Measurements from ENCODE around the gene CFAP77.

The CFAP77 gene

DNA sequence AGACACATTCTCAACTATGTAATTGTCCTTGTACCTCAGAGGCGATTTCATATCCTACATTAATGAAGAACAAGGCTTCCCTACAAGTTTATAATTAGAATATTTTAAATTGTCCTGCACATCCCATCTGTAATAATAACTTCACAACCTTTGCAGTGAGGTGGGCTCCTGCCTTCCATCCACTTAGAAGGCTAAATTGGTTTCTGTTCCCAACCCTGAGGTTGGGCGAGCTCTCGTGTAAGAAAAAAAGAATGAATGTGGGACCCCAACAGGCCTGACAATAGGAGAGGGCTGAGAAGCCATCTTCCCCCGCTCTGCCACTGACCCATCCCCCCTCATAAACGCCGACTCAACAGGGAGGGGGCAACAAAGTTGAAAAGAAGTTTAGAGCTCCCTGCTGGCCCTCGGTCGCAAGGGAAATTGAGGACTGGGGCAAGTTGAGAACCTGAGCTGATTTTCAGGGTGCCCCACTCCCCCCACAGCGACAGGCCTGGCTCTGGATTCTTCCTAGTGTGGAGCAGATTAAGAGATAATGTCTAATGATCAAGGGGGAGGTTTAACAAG lies 181.8 kb downstream of the CFAP77 start:
- ATAC-seq, result no peak
- TF ChIP-seq BACH2 (CRISPR knock-in tag; IDR thresholded peaks at IDR 0.05; ENCODE audit: borderline replicate concordance) (no peak), RARB (CRISPR knock-in tag; IDR thresholded peaks at IDR 0.05) (no peak), ZC3H10 (CRISPR knock-in tag; IDR thresholded peaks at IDR 0.05) (no peak), ESRRG (CRISPR knock-in tag; IDR thresholded peaks at IDR 0.05) (no peak), CSDC2 (CRISPR knock-in tag; IDR thresholded peaks at IDR 0.05) (no peak), GLIS3 (CRISPR knock-in tag; IDR thresholded peaks at IDR 0.05) (no peak), ZFP3 (CRISPR knock-in tag; IDR thresholded peaks at IDR 0.05) (no peak), ARNTL (CRISPR knock-in tag; IDR thresholded peaks at IDR 0.05; ENCODE audit: borderline replicate concordance, low read depth) (no peak), OSR1 (CRISPR knock-in tag; IDR thresholded peaks at IDR 0.05) (no peak), ZNF565 (CRISPR knock-in tag; conservative IDR thresholded peaks at IDR 0.05; ENCODE audit: low read depth) (no peak), ZNF70 (CRISPR knock-in tag; IDR thresholded peaks at IDR 0.05) (no peak)
- TF ChIP-seq, protein P1, sequence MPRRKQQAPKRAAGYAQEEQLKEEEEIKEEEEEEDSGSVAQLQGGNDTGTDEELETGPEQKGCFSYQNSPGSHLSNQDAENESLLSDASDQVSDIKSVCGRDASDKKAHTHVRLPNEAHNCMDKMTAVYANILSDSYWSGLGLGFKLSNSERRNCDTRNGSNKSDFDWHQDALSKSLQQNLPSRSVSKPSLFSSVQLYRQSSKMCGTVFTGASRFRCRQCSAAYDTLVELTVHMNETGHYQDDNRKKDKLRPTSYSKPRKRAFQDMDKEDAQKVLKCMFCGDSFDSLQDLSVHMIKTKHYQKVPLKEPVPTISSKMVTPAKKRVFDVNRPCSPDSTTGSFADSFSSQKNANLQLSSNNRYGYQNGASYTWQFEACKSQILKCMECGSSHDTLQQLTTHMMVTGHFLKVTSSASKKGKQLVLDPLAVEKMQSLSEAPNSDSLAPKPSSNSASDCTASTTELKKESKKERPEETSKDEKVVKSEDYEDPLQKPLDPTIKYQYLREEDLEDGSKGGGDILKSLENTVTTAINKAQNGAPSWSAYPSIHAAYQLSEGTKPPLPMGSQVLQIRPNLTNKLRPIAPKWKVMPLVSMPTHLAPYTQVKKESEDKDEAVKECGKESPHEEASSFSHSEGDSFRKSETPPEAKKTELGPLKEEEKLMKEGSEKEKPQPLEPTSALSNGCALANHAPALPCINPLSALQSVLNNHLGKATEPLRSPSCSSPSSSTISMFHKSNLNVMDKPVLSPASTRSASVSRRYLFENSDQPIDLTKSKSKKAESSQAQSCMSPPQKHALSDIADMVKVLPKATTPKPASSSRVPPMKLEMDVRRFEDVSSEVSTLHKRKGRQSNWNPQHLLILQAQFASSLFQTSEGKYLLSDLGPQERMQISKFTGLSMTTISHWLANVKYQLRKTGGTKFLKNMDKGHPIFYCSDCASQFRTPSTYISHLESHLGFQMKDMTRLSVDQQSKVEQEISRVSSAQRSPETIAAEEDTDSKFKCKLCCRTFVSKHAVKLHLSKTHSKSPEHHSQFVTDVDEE (CRISPR knock-in tag; IDR thresholded peaks at IDR 0.05), result no peak
- TF ChIP-seq, protein P2, sequence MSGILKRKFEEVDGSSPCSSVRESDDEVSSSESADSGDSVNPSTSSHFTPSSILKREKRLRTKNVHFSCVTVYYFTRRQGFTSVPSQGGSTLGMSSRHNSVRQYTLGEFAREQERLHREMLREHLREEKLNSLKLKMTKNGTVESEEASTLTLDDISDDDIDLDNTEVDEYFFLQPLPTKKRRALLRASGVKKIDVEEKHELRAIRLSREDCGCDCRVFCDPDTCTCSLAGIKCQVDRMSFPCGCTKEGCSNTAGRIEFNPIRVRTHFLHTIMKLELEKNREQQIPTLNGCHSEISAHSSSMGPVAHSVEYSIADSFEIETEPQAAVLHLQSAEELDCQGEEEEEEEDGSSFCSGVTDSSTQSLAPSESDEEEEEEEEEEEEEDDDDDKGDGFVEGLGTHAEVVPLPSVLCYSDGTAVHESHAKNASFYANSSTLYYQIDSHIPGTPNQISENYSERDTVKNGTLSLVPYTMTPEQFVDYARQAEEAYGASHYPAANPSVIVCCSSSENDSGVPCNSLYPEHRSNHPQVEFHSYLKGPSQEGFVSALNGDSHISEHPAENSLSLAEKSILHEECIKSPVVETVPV (CRISPR knock-in tag; IDR thresholded peaks at IDR 0.05), result no peak

DNA sequence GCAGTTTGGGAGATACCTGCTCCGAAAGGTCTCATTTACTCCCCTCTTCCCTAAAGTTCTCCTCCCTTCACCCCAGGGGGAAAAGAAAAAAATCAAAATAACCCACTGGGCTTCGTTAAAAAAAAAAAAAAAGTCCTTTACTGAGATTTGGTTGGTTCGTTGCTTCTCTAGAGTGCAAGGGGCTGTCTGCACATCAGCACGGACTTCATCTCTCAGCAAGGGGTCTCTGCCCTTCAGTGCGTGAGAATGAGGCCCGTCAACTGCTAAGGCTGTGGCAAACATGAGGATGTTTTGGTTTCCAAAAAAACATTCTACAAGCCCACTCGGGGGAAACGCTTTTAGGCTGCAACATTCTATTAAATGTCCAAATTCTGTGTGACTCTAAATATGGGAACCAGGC lies 182.4 kb downstream of the CFAP77 start:
- ATAC-seq, result no peak

DNA sequence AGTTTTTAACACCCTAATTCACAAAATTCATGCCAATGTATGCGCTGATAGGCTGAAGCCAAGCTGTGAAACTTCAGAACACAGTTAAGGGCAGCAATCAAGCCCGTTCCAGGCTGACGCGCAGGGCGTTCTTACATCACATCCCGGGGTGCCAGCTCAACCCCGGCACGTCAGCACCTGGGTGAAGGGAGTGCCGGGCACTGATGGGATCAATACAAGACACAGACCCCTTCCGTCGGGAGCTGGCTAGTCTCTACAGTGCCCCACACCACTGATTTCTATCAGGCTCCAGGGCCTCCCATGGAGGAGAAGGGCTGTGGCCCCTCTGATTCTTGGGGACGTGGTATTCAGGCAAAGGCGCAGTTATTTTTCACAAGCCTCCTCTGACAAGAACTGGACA lies 184.4 kb downstream of the CFAP77 start:
- no peak for ATAC-seq

More for the DNA sequence above, 182.4 kb downstream of the CFAP77 start:
- no peak for TF ChIP-seq BACH2 (CRISPR knock-in tag; IDR thresholded peaks at IDR 0.05; ENCODE audit: borderline replicate concordance)

DNA sequence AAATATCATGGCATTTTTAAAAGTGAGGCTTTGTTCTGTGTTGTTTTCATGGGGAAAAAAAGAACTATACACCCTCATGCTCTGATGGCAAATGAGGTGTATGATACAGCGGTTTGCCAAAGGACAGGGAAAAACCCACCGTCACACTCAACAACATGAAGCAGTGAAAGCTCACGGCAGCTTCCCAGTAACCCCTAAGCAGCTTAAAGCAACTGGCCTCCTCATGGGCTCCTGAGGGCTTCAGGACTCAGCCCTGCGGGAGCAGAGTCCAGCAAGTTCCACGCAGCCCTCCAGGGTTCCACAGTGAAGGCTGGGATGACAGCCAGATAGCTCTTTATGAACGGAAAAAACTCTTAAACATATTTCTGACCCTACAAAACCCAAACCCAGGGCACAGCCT lies 185.3 kb downstream of the CFAP77 start:
- TF ChIP-seq ZC3H10 (CRISPR knock-in tag; IDR thresholded peaks at IDR 0.05) (no peak), ZNF8 (CRISPR knock-in tag; IDR thresholded peaks at IDR 0.05) (no peak), OSR1 (CRISPR knock-in tag; IDR thresholded peaks at IDR 0.05) (no peak)
- TF ChIP-seq, protein P2 (CRISPR knock-in tag; IDR thresholded peaks at IDR 0.05), result no peak

More for the DNA sequence above, 184.4 kb downstream of the CFAP77 start:
- TF ChIP-seq RARB (CRISPR knock-in tag; IDR thresholded peaks at IDR 0.05), result no peak
- TF ChIP-seq GLIS3 (CRISPR knock-in tag; IDR thresholded peaks at IDR 0.05), result no peak
- no peak for TF ChIP-seq CSDC2 (CRISPR knock-in tag; IDR thresholded peaks at IDR 0.05)
- TF ChIP-seq ZNF565 (CRISPR knock-in tag; conservative IDR thresholded peaks at IDR 0.05; ENCODE audit: low read depth), result no peak
- TF ChIP-seq, protein P3, sequence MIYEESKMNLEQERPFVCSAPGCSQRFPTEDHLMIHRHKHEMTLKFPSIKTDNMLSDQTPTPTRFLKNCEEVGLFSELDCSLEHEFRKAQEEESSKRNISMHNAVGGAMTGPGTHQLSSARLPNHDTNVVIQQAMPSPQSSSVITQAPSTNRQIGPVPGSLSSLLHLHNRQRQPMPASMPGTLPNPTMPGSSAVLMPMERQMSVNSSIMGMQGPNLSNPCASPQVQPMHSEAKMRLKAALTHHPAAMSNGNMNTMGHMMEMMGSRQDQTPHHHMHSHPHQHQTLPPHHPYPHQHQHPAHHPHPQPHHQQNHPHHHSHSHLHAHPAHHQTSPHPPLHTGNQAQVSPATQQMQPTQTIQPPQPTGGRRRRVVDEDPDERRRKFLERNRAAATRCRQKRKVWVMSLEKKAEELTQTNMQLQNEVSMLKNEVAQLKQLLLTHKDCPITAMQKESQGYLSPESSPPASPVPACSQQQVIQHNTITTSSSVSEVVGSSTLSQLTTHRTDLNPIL (CRISPR knock-in tag; IDR thresholded peaks at IDR 0.05; ENCODE audit: low read depth), result no peak
- TF ChIP-seq PPARA (CRISPR knock-in tag; IDR thresholded peaks at IDR 0.05; ENCODE audit: borderline replicate concordance), result no peak
- TF ChIP-seq ZC3H10 (CRISPR knock-in tag; IDR thresholded peaks at IDR 0.05), result no peak
- TF ChIP-seq TCF4 (CRISPR knock-in tag; IDR thresholded peaks at IDR 0.05; ENCODE audit: borderline replicate concordance), result no peak
- no peak for TF ChIP-seq ARNTL (CRISPR knock-in tag; IDR thresholded peaks at IDR 0.05; ENCODE audit: borderline replicate concordance, low read depth)
- TF ChIP-seq ZNF8 (CRISPR knock-in tag; IDR thresholded peaks at IDR 0.05), result no peak
- no peak for TF ChIP-seq ZFP3 (CRISPR knock-in tag; IDR thresholded peaks at IDR 0.05)

DNA sequence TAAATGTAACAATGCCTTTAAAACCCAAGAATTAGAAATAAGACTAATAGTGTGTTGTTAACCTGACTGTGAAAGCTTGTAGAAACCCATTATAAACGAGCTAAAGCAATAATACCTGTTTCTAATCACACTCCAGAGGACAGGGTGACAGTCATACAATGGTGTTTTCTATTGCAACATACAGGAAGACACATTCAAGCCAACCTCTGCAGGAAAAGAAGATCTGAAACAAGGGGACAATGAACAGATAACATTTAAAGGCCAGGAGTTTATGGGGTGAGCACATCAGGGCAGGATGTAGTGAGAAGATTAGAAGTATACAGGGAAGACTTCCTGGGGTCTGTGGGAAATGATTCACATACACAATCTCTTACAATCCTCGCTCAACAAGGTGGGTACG lies 186.2 kb downstream of the CFAP77 start:
- TF ChIP-seq, protein P4, sequence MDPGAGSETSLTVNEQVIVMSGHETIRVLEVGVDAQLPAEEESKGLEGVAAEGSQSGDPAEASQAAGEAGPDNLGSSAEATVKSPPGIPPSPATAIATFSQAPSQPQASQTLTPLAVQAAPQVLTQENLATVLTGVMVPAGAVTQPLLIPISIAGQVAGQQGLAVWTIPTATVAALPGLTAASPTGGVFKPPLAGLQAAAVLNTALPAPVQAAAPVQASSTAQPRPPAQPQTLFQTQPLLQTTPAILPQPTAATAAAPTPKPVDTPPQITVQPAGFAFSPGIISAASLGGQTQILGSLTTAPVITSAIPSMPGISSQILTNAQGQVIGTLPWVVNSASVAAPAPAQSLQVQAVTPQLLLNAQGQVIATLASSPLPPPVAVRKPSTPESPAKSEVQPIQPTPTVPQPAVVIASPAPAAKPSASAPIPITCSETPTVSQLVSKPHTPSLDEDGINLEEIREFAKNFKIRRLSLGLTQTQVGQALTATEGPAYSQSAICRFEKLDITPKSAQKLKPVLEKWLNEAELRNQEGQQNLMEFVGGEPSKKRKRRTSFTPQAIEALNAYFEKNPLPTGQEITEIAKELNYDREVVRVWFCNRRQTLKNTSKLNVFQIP (CRISPR knock-in tag; IDR thresholded peaks at IDR 0.05; ENCODE audit: borderline replicate concordance, low read depth), result no peak
- TF ChIP-seq TCF4 (CRISPR knock-in tag; IDR thresholded peaks at IDR 0.05; ENCODE audit: borderline replicate concordance), result no peak
- no peak for TF ChIP-seq ESRRG (CRISPR knock-in tag; IDR thresholded peaks at IDR 0.05)
- no peak for TF ChIP-seq ARNTL (CRISPR knock-in tag; IDR thresholded peaks at IDR 0.05; ENCODE audit: borderline replicate concordance, low read depth)
- no peak for TF ChIP-seq RARB (CRISPR knock-in tag; IDR thresholded peaks at IDR 0.05)
- TF ChIP-seq ZFP30 (CRISPR knock-in tag; IDR thresholded peaks at IDR 0.05), result no peak
- no peak for TF ChIP-seq ISL1 (CRISPR knock-in tag; IDR thresholded peaks at IDR 0.05)
- TF ChIP-seq, protein P3 (CRISPR knock-in tag; IDR thresholded peaks at IDR 0.05; ENCODE audit: low read depth), result no peak
- TF ChIP-seq, protein P5, sequence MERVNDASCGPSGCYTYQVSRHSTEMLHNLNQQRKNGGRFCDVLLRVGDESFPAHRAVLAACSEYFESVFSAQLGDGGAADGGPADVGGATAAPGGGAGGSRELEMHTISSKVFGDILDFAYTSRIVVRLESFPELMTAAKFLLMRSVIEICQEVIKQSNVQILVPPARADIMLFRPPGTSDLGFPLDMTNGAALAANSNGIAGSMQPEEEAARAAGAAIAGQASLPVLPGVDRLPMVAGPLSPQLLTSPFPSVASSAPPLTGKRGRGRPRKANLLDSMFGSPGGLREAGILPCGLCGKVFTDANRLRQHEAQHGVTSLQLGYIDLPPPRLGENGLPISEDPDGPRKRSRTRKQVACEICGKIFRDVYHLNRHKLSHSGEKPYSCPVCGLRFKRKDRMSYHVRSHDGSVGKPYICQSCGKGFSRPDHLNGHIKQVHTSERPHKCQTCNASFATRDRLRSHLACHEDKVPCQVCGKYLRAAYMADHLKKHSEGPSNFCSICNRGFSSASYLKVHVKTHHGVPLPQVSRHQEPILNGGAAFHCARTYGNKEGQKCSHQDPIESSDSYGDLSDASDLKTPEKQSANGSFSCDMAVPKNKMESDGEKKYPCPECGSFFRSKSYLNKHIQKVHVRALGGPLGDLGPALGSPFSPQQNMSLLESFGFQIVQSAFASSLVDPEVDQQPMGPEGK (CRISPR knock-in tag; IDR thresholded peaks at IDR 0.05; ENCODE audit: borderline replicate concordance), result no peak
- no peak for TF ChIP-seq ZNF565 (CRISPR knock-in tag; conservative IDR thresholded peaks at IDR 0.05; ENCODE audit: low read depth)
- no peak for ATAC-seq

More for the DNA sequence above, 185.3 kb downstream of the CFAP77 start:
- no peak for ATAC-seq

All from SK-N-SH treated with all-trans-retinoic acid at 6 μM for 48 hours (cell line).